Mucosa of rectum (tissue), 2 donors: ENCODE results near the gene ZNF445.
"Not testable (repeated sequence)": the region's sequence is repeated elsewhere in the genome, so short reads cannot be mapped to it uniquely, and the experiment has no call there.

Source experiments
- H3K27ac ChIP-seq, 2 donors: one replicate each; pipeline ENCODE4 v1.7.0; 2013; ENCODE audit warnings: inconsistent platforms in 2 of 2, low read depth in 2 of 2, low read length in 2 of 2
- H3K27me3 ChIP-seq, 2 donors: one replicate each; pipeline ENCODE4 v1.7.0; 2013; ENCODE audit warnings: low read length in 2 of 2; ENCODE audit not compliant: control insufficient read depth in 2 of 2, insufficient read depth in 2 of 2
- H3K36me3 ChIP-seq, 2 donors: one replicate each; pipeline ENCODE4 v1.7.0; 2013; ENCODE audit warnings: low read length in 2 of 2; ENCODE audit not compliant: control insufficient read depth in 2 of 2, insufficient read depth in 2 of 2
- H3K4me1 ChIP-seq, 2 donors: one replicate each; pipeline ENCODE4 v1.7.0; 2013; ENCODE audit warnings: low read length in 2 of 2, mild to moderate bottlenecking in 1 of 2; ENCODE audit not compliant: control insufficient read depth in 2 of 2, insufficient read depth in 2 of 2
- H3K4me3 ChIP-seq, 2 donors: one replicate each; pipeline ENCODE4 v1.7.0; 2013; ENCODE audit warnings: low read length in 2 of 2
- H3K9ac ChIP-seq, 2 donors: one replicate each; pipeline ENCODE4 v1.7.0; 2013; ENCODE audit warnings: low read length in 2 of 2, low read depth in 1 of 2, mild to moderate bottlenecking in 1 of 2
- H3K9me3 ChIP-seq, 2 donors: one replicate each; pipeline ENCODE4 v1.7.0; 2013; ENCODE audit warnings: low read length in 2 of 2; ENCODE audit not compliant: control insufficient read depth in 2 of 2
- donor health status: healthy.
- donor health status: Normal muscosa, but diverticular disease.

Gene ZNF445

DNA sequence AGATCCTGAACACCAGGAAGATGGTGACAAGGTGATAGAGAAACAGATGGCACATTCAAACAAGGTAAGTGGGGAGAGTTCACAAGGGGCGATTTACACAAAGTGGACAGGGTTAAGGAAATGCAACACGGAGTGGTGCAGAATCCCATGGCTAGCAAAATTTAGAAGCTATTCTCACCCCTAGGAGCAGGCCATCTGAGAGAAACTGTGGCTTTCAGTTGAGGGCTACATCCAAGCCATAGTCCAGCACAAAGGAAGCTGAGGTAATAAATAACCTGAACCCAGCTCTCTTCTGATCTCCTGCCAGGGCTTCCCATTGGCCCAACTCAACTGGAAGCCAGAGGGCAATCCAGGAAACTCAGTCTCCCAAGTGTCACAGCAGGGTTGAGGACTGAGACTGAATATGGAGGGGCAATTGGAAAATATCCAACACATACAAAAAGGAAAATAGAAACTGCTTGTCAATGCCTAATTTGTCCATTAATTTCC is 1.2 kb upstream of the ZNF445 start:
- H3K36me3 ChIP-seq: no peaks in the 10 kb centered on the region
- no peak overlapping the region for H3K4me3 ChIP-seq
- H3K27me3 ChIP-seq: no peaks in the 10 kb centered on the region
- no peak overlapping the region for H3K27ac ChIP-seq
- no peak overlapping the region for H3K9ac ChIP-seq
- no peaks in the 10 kb centered on the region for H3K9me3 ChIP-seq
- peaks cover 12% of the 10 kb centered on the region in 2 donors for H3K4me1 ChIP-seq

DNA sequence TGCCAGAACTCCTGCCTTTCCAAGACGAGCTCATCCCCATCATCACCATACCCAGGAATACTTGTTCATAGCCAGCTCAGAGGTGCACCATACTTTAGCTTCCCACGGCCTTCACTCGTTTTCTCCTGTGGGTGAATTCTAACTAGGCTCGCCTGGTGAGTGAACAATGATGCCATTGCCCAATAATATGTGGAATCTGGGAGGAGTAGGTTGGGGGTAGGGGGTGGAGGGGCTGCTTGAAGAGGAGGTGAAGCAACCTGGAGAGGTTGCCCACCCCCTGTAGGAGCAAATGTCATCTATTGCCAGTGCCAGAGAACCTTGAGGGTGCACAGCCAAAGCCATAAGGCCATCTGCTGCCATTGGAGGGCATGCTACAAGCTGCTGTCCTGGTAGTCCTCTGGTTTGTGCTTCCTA is 592 bp upstream of the ZNF445 start:
- Histone ChIP-seq H3K27me3 (no peaks in the 10 kb centered on the region), H3K4me3 (peak overlapping the region; percentile 72 to 90), H3K4me1 (peaks cover 12% of the 10 kb centered on the region in 2 donors), H3K9ac (peak overlapping the region in 1 of 2 donors; percentile 63), H3K36me3 (no peaks in the 10 kb centered on the region), H3K9me3 (no peaks in the 10 kb centered on the region), H3K27ac (no peak overlapping the region)

DNA sequence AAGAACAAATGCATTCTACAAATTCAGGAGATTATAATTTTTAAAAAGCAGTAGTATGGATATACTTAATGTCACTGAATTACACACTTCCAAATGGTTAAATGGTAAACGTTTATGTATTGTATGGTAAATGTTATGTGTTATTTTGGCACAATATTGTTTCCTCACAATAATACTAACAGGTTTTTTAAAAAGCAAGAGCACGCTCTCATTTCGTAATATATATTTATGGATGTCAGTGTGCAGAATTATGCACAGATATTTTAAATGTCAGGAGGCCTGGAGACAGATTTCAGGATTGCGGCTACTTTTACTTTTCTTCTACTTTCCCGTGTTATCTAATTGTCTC is 533 bp downstream of the ZNF445 start:
- Histone ChIP-seq H3K9me3 (no peaks in the 10 kb centered on the region), H3K27me3 (no peaks in the 10 kb centered on the region)

DNA sequence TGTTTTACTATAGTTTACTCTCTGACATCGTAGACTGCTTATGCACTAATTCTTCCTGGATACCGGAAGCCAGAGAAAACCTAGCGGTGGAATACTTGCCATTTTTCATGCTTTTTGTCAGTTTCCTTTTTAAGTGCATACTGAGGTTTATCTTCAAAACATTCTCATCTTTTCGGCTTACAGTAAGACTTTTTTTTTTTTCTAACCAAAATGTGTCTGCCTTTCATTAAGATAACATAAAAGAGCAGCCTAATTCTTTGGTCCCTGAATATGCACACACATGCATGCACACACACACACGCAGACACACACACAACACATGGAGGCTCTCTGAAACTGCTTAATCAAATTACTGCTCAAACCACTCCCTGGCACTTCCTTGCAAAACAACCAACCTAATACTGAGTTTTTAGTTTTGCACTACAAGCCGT is 1.3 kb downstream of the ZNF445 start:
- H3K9me3 ChIP-seq: no peaks in the 10 kb centered on the region
- H3K4me3 ChIP-seq: peak overlapping the region; percentile 72 to 90
- H3K4me1 ChIP-seq: peaks cover 12% of the 10 kb centered on the region in 2 donors
- H3K9ac ChIP-seq: peak overlapping the region in 1 of 2 donors; percentile 35
- no peaks in the 10 kb centered on the region for H3K36me3 ChIP-seq
- no peak overlapping the region for H3K27ac ChIP-seq
- H3K27me3 ChIP-seq: no peaks in the 10 kb centered on the region

More for the DNA sequence above, 533 bp downstream of the ZNF445 start:
- H3K27ac ChIP-seq: peak overlapping the region in 1 of 2 donors; percentile 16
- H3K9ac ChIP-seq: peak overlapping the region; percentile 67 to 70
- peak overlapping the region; percentile 72 to 90 for H3K4me3 ChIP-seq
- H3K36me3 ChIP-seq: no peaks in the 10 kb centered on the region
- peaks cover 12% of the 10 kb centered on the region in 2 donors for H3K4me1 ChIP-seq

DNA sequence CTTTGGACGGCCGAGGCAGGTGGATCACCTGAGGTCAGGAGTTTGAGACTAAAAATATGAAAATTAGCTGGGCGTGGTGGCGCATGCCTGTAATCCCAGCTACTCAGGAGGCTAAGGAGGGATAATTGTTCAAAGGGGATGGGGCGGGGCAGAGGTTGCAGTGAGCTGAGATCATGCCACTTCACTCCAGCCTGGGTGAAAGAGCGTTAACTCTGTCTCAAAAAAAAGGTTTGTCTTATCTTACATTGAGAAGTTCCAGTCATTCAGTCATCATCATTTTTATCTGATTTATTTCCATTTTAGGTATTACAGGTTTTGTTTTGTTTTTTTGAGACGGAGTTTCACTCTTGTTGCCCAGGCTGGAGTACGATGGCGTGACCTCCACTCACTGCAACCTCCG is 2.6 kb downstream of the ZNF445 start:
- H3K4me1 ChIP-seq: peaks cover 12% of the 10 kb centered on the region in 2 donors
- not testable (repeated sequence) for H3K27ac ChIP-seq, H3K36me3 ChIP-seq, H3K4me3 ChIP-seq, H3K27me3 ChIP-seq, H3K9me3 ChIP-seq, H3K9ac ChIP-seq

DNA sequence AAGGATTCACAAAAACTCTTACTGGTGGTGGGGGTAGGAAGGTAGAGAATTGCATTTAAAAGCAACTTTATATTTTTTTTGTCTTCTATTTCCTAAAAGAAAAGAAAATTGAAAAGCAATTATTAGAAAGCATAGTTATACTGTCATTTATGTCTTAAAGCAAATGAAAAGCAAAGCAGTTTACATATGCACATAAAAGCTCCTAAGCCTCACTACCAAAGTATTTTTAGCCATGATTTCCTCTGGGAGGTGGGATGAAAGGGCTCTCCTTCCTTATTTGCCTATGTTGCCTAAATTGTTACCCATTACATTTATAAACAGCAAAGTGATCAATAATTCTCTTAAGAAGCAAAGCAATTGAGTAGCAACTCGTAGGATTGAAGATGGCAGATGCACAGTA is 7.0 kb downstream of the ZNF445 start:
- H3K4me1 ChIP-seq: peaks cover 0 to 3% of the 10 kb centered on the region in 2 donors
- H3K4me3 ChIP-seq: no peak overlapping the region
- no peak overlapping the region for H3K9ac ChIP-seq
- no peaks in the 10 kb centered on the region for H3K9me3 ChIP-seq
- H3K36me3 ChIP-seq: peaks cover 4% of the 10 kb centered on the region in 2 donors
- no peak overlapping the region for H3K27ac ChIP-seq
- no peaks in the 10 kb centered on the region for H3K27me3 ChIP-seq

DNA sequence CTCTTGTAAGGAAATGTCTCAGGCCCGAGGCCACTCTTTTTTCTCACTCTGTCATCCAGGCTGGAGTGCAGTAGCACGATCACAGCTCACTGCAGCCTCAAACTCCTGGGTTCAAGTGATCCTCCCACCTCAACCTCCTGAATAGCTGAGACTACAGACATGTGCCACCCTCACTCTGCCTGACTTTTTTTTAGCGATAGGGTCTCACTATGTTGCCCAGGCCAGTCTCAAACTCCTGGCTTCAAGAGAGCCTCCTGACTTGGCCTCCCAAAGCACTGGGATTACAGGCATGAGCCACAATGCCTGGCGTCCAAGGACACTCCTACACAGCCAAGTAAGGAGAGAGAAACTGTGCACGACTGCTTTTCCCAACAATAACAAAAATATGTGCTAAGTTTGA is 7.6 kb downstream of the ZNF445 start:
- Histone ChIP-seq H3K9me3 (no peaks in the 10 kb centered on the region), H3K4me3 (no peak overlapping the region), H3K27me3 (no peaks in the 10 kb centered on the region), H3K4me1 (peaks cover 0 to 3% of the 10 kb centered on the region in 2 donors), H3K9ac (no peak overlapping the region), H3K36me3 (peaks cover 4% of the 10 kb centered on the region in 2 donors), H3K27ac (no peak overlapping the region)

DNA sequence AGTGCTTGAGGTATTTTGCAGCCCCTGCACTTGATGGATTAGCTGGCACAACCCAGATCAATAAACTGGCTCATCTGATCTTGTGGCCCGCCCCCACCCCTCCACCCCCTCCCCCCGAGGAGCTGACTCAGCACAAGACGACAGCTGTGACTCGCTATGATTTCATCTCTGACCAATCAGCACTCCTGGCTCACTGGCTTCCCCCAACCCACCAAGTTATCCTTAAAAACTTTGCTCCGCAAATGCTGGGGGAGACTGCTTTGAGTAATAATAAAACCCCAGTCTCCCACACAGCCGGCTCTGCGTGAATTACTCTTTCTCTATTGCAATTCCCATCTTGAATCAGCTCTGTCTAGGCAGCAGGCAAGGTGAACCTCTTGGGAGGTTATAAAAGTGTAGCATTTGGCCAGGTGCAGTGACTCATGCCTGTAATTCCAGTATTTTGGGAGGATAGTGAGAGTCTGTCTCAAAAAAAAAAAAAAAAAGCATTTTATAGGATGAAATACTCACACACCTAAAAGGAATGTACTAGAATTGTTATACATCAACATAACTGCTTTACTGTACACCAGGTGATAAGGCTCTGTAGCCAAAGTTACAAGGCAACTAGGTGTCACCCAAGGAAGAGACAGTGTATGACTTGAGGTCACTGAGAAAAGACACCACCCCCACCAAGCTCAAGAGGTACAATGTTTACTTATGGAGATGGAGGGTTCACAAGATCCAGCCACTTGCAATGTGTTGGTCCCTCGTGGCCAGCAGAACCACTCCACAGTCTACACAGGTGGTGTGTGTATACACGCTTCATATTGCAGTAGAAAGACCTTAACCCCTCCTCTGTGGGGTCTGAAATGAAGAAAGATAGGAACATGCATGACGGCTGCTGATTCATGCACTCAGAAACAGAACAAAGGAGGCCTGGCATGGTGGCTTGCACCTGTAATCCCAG is 8.6 kb downstream of the ZNF445 start:
- H3K27ac ChIP-seq: no peak overlapping the region
- H3K9ac ChIP-seq: no peak overlapping the region
- H3K4me3 ChIP-seq: no peak overlapping the region
- H3K4me1 ChIP-seq: peaks cover 0 to 3% of the 10 kb centered on the region in 2 donors
- no peaks in the 10 kb centered on the region for H3K27me3 ChIP-seq
- H3K9me3 ChIP-seq: no peaks in the 10 kb centered on the region
- H3K36me3 ChIP-seq: peaks cover 6 to 10% of the 10 kb centered on the region in 2 donors

DNA sequence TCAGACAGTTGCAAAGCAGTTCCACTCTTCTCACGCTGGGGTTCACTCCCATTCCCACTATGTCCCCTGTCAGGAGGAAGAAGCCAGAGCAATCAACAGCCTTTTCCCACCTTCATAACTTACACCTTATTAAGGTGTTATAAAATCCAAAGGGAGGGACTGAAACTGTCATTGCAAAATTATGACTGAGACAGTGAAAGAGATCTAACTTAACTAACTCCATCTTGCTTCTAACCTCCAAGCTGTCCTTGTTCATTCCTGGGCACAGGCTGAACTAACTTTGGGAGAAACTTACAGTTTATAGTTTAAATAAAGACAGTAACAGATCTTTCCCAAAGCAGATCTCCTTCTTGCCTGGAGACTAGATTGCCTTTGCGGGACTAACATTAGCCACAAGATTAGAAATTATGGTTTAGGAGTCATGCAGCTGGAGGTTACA is 9.4 kb downstream of the ZNF445 start:
- H3K36me3 ChIP-seq: peaks cover 10 to 13% of the 10 kb centered on the region in 2 donors
- not testable (repeated sequence) for H3K4me3 ChIP-seq, H3K9me3 ChIP-seq, H3K4me1 ChIP-seq, H3K27me3 ChIP-seq, H3K9ac ChIP-seq, H3K27ac ChIP-seq

DNA sequence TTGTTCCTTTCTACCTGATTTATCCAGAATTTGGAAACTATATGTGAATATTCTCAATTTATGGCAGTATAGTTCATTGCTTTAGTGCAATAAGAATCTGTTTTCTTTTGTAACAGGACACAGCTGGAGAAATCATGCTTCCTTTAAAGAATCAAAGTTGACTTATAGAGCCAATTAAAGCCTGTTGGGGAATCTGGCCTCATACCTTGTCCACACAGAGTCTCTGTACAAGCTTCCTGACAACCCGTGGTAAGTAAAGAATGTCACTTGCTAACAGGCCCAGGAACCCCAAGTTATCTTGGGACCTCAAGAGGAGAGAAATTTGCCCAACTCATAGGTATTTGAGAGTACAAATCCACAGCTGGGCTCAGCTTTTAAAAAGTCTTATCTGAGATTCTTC is 10.2 kb downstream of the ZNF445 start:
- H3K9me3 ChIP-seq: no peaks in the 10 kb centered on the region
- no peaks in the 10 kb centered on the region for H3K27me3 ChIP-seq
- H3K9ac ChIP-seq: no peak overlapping the region
- peaks cover 0 to 3% of the 10 kb centered on the region in 2 donors for H3K4me1 ChIP-seq
- H3K36me3 ChIP-seq: peaks cover 10 to 13% of the 10 kb centered on the region in 2 donors
- H3K4me3 ChIP-seq: no peak overlapping the region
- no peak overlapping the region for H3K27ac ChIP-seq
